Activated CD8-positive, alpha-beta memory T cell treated with anti-CD3 and anti-CD28 coated beads, Interleukin-2, amount 10 ng/mL, durations not matched to agents 7 days and 5 days (primary cell): ENCODE data around the gene PLCB4. TPM values are rescaled to one million over a fixed set of nuclear protein-coding genes. Genes with fewer than 3 reads are reported as not detected.

Source experiments
- ATAC-seq: fragments of 150-1000 bp; cut with Tn5 transposase; one replicate; pipeline ENCODE4 v1.10.0; 2021; ENCODE audit warnings: moderate library complexity
- CTCF ChIA-PET: fragments of 350-600 bp; sonication (Branson Sonifier 250); formaldehyde crosslinking; loops from one replicate; lab custom pipeline; 2021; ENCODE audit warnings: antibody characterized with exemption; lab: Charles Lee
- DNase-seq: peaks from one replicate; pipeline ENCODE4 v3.0.0-alpha.2; 2020
- H3K27ac Mint-ChIP-seq: one replicate; pipeline ENCODE4 v1.8.0; 2021; ENCODE audit warnings: mild to moderate bottlenecking, mixed read lengths
- H3K27me3 Mint-ChIP-seq: one replicate; pipeline ENCODE4 v1.8.0; 2021; ENCODE audit warnings: mixed read lengths
- H3K36me3 Mint-ChIP-seq: one replicate; pipeline ENCODE4 v1.8.0; 2021; ENCODE audit warnings: mild to moderate bottlenecking, mixed read lengths
- H3K4me1 Mint-ChIP-seq: one replicate; pipeline ENCODE4 v1.8.0; 2021; ENCODE audit warnings: mixed read lengths
- H3K4me3 Mint-ChIP-seq: one replicate; pipeline ENCODE4 v1.8.0; 2021; ENCODE audit warnings: mild to moderate bottlenecking, moderate library complexity, mixed read lengths
- H3K9me3 Mint-ChIP-seq: one replicate; pipeline ENCODE4 v1.8.0; 2022; ENCODE audit warnings: low read depth, mixed read lengths
- total RNA-seq, 2 experiments: library from RNA; stranded (reverse); gene quantifications; one replicate each; pipeline ENCODE4 v1.2.3, GENCODE V29; 2021

The PLCB4 gene
- total RNA-seq, 2 experiments from 2014 or later = not detected

GRCh38 chr20:9071976-9072726 is 3.3 kb downstream of the PLCB4 start:
- no peak for DNase-seq
- Mint-ChIP-seq H3K4me3 (no peak overlapping the region), H3K27me3 (peaks cover 24% of the 10 kb centered on the region), H3K27ac (no peak overlapping the region), H3K9me3 (no peaks in the 10 kb centered on the region), H3K4me1 (peaks cover 2% of the 10 kb centered on the region), H3K36me3 (peaks cover 2% of the 10 kb centered on the region)
- ATAC-seq = no peak
- CTCF ChIA-PET = no interaction called here

DNA sequence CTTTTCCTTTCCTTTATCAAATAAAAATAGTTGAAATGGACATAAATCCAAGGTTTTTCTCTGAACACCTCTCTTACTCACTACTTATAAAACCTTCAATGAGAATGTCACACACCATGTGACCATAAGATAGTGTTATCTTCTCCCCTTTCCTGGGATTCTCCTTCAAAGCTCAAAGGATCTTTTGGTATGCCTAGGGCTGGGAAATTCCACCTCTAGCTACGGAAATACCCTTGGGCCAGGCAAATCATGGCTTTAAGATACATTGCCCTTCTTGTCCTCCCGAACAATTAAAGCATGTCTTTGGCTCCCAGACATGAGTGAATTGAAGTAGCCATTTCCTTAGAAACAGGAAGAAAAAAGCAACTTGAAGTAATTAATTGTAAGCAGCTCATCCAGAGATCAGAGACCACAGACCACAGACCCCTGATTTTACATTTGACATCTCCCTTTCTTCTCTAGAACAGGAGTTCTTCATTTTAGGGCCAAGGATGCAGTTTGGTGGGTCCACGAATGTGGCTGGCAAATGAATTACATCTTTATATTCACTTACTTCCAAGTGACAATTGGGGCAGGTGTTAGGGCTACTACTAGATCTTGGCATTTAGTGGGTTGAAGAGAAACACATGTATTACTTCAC is 4.1 kb downstream of the PLCB4 start:
- no peak for DNase-seq
- Mint-ChIP-seq H3K27me3 (peaks cover 16% of the 10 kb centered on the region), H3K27ac (no peak overlapping the region), H3K9me3 (no peaks in the 10 kb centered on the region), H3K4me3 (no peak overlapping the region), H3K4me1 (peaks cover 2% of the 10 kb centered on the region), H3K36me3 (peaks cover 2% of the 10 kb centered on the region)
- CTCF ChIA-PET = no interaction called here
- no peak for ATAC-seq

DNA sequence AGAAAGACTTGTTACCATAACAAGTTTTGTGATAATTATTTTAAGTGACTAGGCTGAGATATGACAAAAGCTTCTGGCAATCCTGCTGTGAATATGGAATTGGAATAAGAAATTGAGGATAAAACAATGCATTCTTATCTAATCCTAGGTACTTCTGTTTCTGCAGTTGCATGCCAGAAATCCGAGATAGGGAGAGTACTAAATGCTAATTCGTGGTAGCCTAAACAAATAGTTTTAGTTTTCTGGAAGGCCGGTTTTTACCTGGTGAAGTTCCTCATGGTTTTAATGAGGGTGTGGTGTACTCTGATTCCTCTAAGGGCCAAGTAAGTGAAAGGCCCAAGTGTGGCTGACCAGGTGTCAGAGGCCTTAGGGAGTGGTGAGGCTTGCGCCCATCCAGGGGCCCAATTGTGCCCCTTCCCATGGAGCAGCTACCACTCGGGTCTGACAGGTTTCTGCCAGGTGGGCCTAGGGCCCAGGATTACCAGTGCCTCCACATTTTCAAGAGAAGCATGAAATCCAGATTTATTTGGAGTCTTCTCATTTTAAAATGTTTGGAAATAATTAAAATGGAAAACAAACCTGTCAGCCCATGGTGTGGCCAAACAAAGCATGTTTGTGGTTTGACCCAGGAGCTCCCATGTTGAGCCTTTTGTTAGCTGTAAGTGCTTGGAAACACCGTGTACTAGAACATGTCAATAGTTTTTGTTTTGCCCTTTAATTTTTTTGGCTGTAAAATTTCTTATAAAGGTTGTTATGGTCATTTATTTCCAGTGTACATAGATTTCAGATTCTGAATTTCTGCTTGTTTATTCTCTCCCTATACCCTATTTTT is 6.6 kb downstream of the PLCB4 start:
- no peaks in the 10 kb centered on the region for H3K9me3 Mint-ChIP-seq
- CTCF ChIA-PET = no interaction called here
- no peaks in the 10 kb centered on the region for H3K36me3 Mint-ChIP-seq
- H3K4me1 Mint-ChIP-seq = no peaks in the 10 kb centered on the region
- no peak for ATAC-seq
- no peak overlapping the region for H3K27ac Mint-ChIP-seq
- no peak for DNase-seq
- H3K4me3 Mint-ChIP-seq = no peak overlapping the region
- H3K27me3 Mint-ChIP-seq = peaks cover 4% of the 10 kb centered on the region

- H3K9me3 Mint-ChIP-seq = no peaks in the 10 kb centered on the region
- no peak for DNase-seq
- H3K36me3 Mint-ChIP-seq = no peaks in the 10 kb centered on the region
- no peaks in the 10 kb centered on the region for H3K27me3 Mint-ChIP-seq
- H3K4me1 Mint-ChIP-seq = no peaks in the 10 kb centered on the region
- no peak overlapping the region for H3K27ac Mint-ChIP-seq
- ATAC-seq = no peak
- no peak overlapping the region for H3K4me3 Mint-ChIP-seq
- CTCF ChIA-PET = no interaction called here
These were observed 7.6 kb downstream of the PLCB4 start for GRCh38 chr20:9076440-9076839.

DNA sequence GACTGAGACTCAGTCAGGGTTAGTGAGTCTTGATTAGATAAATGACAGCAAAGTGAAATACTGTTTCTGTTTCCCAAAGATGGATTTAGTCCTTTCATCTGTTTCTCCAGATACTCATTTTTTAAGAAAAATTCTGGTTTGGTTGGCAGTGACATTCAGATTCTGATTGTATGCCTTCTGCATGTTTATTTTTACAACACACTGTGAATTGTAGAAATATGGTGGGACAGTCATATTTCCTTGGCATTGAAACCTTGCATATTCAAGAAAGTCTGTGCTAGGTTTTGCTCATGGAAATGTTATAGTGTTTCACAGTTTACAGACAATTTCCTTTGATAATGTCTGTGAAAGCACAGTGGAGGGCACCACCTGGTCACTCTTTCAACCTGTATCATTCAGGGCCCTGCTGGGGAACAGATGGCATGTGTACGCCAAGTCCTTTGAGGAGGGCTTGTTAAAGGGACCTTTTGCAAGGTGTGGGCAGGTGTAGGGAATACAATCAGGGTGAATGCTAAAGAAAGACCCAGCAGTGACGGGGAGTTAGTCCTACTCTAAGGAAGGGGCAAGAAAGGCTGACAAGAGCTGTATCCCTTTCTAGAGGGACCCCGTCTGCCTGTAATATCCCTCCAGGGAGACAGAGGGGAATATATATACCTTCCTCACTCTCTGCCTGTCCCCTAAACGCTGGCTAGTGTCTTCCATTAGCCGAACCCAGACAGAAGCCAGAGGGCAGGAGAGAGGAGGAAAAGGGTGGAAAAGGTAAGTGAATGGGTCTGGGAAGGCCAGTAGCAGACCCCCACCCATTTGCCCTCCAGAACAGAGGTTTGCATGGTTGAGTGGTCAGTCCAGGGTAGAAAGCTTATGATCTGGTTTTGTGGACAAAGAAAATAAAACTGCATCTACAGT is 10.2 kb downstream of the PLCB4 start:
- H3K4me3 Mint-ChIP-seq = no peak overlapping the region
- ATAC-seq = no peak
- no peaks in the 10 kb centered on the region for H3K36me3 Mint-ChIP-seq
- H3K27ac Mint-ChIP-seq = no peak overlapping the region
- CTCF ChIA-PET = no interaction called here
- no peak for DNase-seq
- no peaks in the 10 kb centered on the region for H3K4me1 Mint-ChIP-seq
- no peaks in the 10 kb centered on the region for H3K27me3 Mint-ChIP-seq
- no peaks in the 10 kb centered on the region for H3K9me3 Mint-ChIP-seq

- no peak overlapping the region for H3K27ac Mint-ChIP-seq
- H3K4me3 Mint-ChIP-seq = no peak overlapping the region
- DNase-seq (no peak), ATAC-seq (no peak)
- CTCF ChIA-PET = no interaction called here
- H3K27me3 Mint-ChIP-seq = no peaks in the 10 kb centered on the region
- H3K4me1 Mint-ChIP-seq = no peaks in the 10 kb centered on the region
- no peaks in the 10 kb centered on the region for H3K36me3 Mint-ChIP-seq
- no peaks in the 10 kb centered on the region for H3K9me3 Mint-ChIP-seq
These were observed 12.6 kb downstream of the PLCB4 start for GRCh38 chr20:9081423-9081966.

GRCh38 chr20:9082741-9083140 is 13.9 kb downstream of the PLCB4 start:
- no peak overlapping the region for H3K27ac Mint-ChIP-seq
- ATAC-seq (no peak), DNase-seq (no peak)
- no peaks in the 10 kb centered on the region for H3K36me3 Mint-ChIP-seq
- H3K4me1 Mint-ChIP-seq = no peaks in the 10 kb centered on the region
- H3K9me3 Mint-ChIP-seq = no peaks in the 10 kb centered on the region
- no peak overlapping the region for H3K4me3 Mint-ChIP-seq
- CTCF ChIA-PET = no interaction called here
- no peaks in the 10 kb centered on the region for H3K27me3 Mint-ChIP-seq

DNA sequence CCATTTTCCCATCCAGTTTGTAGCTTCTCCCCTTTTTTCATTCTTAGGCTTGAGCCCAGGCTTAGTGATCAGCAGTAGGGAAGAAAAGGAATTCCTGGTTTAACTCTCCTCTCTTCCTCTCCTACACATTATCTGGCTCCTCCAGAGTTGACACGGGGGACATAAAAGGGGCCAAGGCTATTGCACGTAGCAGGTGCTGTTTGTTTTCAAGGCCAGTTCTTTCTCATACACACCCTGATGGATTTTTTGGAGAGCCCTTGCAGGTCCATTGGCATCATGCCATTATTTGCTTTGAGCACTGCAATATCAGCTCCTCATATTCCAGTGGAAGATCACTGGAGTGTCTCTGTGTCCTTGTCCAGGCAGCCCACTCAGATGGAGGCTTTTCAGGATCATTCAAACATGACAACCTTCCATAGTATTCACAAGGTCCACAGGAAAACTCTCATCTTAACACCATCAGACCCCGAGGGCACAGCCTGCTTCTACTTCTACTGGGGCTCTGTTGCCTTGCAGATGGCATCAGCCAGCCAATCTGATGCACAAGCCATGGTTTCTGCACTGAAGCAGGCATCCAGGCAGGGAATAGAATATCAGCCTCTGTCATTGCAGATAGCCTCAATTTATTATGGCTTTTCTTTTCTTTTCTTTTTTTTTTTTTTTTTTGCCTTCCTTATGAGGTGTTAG is 18.8 kb downstream of the PLCB4 start:
- DNase-seq (no peak), ATAC-seq (no peak)
- Mint-ChIP-seq H3K4me1 (no peaks in the 10 kb centered on the region), H3K4me3 (no peak overlapping the region), H3K27me3 (no peaks in the 10 kb centered on the region), H3K27ac (no peak overlapping the region), H3K9me3 (no peaks in the 10 kb centered on the region), H3K36me3 (no peaks in the 10 kb centered on the region)
- CTCF ChIA-PET = no interaction called here

GRCh38 chr20:9088556-9088955 is 19.7 kb downstream of the PLCB4 start:
- ATAC-seq (no peak), DNase-seq (no peak)
- H3K4me3 Mint-ChIP-seq = no peak overlapping the region
- H3K27me3 Mint-ChIP-seq = no peaks in the 10 kb centered on the region
- CTCF ChIA-PET = no interaction called here
- no peaks in the 10 kb centered on the region for H3K4me1 Mint-ChIP-seq
- no peaks in the 10 kb centered on the region for H3K36me3 Mint-ChIP-seq
- H3K9me3 Mint-ChIP-seq = no peaks in the 10 kb centered on the region
- no peak overlapping the region for H3K27ac Mint-ChIP-seq

- Mint-ChIP-seq H3K36me3 (no peaks in the 10 kb centered on the region), H3K9me3 (no peaks in the 10 kb centered on the region), H3K4me3 (no peak overlapping the region), H3K27ac (no peak overlapping the region), H3K27me3 (no peaks in the 10 kb centered on the region), H3K4me1 (no peaks in the 10 kb centered on the region)
- CTCF ChIA-PET = no interaction called here
- ATAC-seq (no peak), DNase-seq (no peak)
These were observed 23.2 kb downstream of the PLCB4 start for GRCh38 chr20:9092113-9092512.

DNA sequence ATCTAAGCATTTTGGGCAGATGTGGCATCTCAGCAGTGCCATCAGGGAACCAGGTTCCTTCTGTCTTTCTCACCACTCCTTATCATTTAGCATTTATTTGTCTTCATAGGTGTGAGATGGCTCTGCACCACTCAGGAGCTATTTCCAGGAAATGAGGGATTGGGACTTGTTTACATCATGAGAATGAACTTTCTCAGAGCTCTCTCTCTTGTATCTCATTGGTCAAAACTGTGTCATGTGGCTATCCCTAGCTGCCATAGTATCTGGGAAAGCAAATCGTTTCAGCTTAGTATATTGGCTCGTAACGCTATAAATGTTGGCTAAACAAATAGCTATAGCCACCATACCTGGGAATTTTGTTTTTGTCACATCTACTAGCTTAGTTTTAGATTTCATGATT is 23.8 kb downstream of the PLCB4 start:
- ATAC-seq = no peak
- H3K27me3 Mint-ChIP-seq = no peaks in the 10 kb centered on the region

DNA sequence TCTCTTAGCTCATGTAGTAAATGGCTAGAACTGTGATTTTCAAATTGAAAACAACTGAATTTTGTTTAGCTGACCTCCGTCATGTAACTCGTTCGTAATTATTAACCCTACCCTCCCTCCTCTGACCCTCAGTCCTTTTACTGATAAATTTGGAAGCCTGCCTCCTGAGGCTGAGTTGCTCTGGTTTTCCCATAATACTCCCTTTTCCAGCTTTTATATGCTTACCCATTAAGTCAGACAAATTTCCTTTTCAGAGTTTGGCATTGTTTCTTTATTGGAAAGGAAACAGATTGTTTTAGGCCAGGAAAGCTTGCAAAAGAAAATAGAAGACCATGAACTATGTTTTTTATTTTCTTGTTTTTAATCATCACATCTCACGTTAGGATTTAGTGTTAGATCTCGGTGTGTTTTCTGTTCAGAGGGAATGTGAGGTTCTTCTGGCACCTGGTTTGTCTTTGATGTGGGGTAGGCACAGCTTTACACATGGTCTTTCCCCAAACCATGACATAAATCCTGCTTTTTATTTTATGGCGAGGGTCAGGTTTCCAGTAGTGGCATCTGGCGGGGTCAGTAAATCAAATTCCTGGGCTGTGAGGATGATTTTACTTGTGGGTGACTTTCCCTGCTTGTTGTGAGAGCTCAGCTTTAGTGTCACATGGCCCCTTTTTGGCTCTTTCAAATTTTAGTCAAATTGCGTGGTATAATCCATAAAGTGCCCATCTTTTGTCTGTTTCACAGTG is 24.5 kb downstream of the PLCB4 start:
- no peak overlapping the region for H3K27ac Mint-ChIP-seq
- no peaks in the 10 kb centered on the region for H3K9me3 Mint-ChIP-seq
- H3K27me3 Mint-ChIP-seq = no peaks in the 10 kb centered on the region
- CTCF ChIA-PET = no interaction called here
- no peaks in the 10 kb centered on the region for H3K36me3 Mint-ChIP-seq
- H3K4me1 Mint-ChIP-seq = no peaks in the 10 kb centered on the region
- no peak overlapping the region for H3K4me3 Mint-ChIP-seq
- no peak for DNase-seq
- ATAC-seq = no peak

More for the DNA sequence above, 23.8 kb downstream of the PLCB4 start:
- CTCF ChIA-PET = no interaction called here
- no peak overlapping the region for H3K27ac Mint-ChIP-seq
- H3K36me3 Mint-ChIP-seq = no peaks in the 10 kb centered on the region
- no peaks in the 10 kb centered on the region for H3K4me1 Mint-ChIP-seq
- no peak for DNase-seq
- no peak overlapping the region for H3K4me3 Mint-ChIP-seq
- H3K9me3 Mint-ChIP-seq = no peaks in the 10 kb centered on the region
